ENCODE results near the gene VAV3.

VAV3 gene

DNA sequence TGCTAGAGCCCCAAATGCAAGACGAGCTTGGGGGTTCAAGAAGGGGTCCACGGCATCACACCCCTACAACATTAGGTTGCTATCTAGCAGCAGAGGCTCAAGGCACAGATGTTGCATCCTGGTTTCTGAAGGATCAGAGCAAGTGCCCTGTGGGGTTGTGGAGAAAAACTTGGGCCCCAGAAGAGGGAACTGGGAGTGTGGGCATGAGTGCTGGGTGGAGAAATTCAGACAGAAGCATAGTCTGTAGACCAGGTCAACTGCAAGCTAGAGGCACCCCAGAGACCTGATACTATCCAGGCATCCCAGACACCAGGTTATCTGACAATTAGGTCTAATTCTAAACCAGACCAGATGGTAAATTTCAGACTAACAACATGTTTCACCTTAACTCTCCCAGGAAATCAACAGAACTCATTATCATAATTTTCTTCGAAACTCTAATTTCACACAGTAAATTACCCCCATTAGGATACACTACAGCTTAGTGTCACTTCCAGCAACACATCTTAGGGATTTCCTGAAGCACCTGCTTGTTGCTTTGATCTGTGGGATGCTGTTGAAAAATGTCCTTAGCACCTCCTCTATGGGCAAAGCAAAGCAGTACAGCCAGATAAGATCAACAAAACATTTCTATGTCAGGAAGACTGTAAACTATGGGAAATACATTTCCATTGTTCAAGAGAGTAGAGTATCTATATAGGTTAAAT lies 179.3 kb downstream of the VAV3 start:
- no peak for DNase-seq
- H3K36me3 ChIP-seq (replicated peaks) = no peaks in the 10 kb centered on the region
- TF ChIP-seq, protein P1, sequence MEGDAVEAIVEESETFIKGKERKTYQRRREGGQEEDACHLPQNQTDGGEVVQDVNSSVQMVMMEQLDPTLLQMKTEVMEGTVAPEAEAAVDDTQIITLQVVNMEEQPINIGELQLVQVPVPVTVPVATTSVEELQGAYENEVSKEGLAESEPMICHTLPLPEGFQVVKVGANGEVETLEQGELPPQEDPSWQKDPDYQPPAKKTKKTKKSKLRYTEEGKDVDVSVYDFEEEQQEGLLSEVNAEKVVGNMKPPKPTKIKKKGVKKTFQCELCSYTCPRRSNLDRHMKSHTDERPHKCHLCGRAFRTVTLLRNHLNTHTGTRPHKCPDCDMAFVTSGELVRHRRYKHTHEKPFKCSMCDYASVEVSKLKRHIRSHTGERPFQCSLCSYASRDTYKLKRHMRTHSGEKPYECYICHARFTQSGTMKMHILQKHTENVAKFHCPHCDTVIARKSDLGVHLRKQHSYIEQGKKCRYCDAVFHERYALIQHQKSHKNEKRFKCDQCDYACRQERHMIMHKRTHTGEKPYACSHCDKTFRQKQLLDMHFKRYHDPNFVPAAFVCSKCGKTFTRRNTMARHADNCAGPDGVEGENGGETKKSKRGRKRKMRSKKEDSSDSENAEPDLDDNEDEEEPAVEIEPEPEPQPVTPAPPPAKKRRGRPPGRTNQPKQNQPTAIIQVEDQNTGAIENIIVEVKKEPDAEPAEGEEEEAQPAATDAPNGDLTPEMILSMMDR (IDR thresholded peaks at IDR 0.05; ENCODE audit: low read depth, low read length, missing control alignments) = no peak
- H3K27me3 ChIP-seq (replicated peaks) = no peaks in the 10 kb centered on the region
- H3K27ac ChIP-seq = no peak overlapping the region
- no peak overlapping the region for H3K4me3 ChIP-seq (ENCODE audit: low read depth, low read length)
- in situ Hi-C loops (cut with HindIII; ENCODE audit: low pct_ligation_motif_present, low sequenced_read_pairs) = loop anchor here (25.0 kb wide), 1 partner anchor 352 kb away; no protein-coding TSS in a partner anchor

DNA sequence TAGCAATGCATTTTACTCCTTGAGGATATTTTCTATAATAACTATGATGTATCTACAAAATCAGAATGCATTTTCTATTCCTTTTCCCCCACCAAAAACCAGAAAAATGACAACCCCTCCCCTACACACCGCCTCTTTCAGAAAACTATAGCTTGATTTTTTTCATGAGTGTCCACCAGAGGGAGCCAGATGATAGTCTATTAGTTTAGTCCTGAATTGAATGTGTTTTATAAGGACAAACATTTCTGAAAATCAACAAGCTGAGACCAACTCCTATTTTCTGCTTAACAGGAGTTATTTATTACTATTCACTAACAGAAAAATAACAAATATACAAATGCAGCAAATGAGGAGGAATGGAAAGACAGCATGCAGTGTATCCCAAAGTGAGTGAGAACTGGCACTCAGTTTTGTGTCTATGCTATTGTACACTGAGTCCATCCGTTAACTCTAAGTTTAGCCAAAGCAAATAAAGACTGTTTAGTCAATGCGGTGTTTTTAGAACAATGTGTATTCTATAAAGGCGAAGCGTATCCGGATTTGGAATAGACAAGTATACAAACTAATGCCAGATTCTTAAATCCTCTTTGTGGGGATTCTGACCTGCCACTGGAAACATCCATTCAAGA lies 182.6 kb downstream of the VAV3 start:
- Histone ChIP-seq H3K4me3 (ENCODE audit: low read depth, low read length) (no peak overlapping the region), H3K27me3 (replicated peaks) (no peaks in the 10 kb centered on the region), H3K36me3 (replicated peaks) (no peaks in the 10 kb centered on the region), H3K27ac (no peak overlapping the region)
- DNase-seq = peak; percentile 38
- TF ChIP-seq, protein P1 (IDR thresholded peaks at IDR 0.05; ENCODE audit: low read depth, low read length, missing control alignments) = peak; percentile 54
- in situ Hi-C loops (cut with HindIII; ENCODE audit: low pct_ligation_motif_present, low sequenced_read_pairs) = loop anchor here (25.0 kb wide), 1 partner anchor 355 kb away; no protein-coding TSS in a partner anchor

DNA sequence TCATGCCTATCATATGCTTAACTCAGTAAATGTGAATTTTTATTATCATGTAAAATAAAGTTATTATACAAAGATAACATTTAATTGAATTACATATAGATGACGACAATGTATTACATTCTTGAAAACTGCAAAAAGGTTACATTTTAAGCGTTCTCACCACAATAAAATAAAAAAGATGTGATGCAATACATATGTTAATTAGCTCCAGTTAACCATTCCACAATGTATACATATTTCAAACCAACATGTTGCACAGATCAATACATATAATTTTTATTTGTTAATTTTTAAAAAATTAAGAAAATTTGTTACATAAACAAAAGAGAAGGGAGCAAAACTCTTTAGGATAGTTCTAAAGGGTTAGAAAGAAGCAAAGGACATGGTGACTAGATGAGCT lies 183.7 kb downstream of the VAV3 start:
- no peak for DNase-seq
- Histone ChIP-seq H3K4me3 (ENCODE audit: low read depth, low read length) (no peak overlapping the region), H3K36me3 (replicated peaks) (no peaks in the 10 kb centered on the region), H3K27ac (no peak overlapping the region), H3K27me3 (replicated peaks) (no peaks in the 10 kb centered on the region)
- in situ Hi-C loops (cut with HindIII; ENCODE audit: low pct_ligation_motif_present, low sequenced_read_pairs) = loop anchor here (25.0 kb wide), 1 partner anchor 356 kb away; no protein-coding TSS in a partner anchor
- TF ChIP-seq, protein P1 (IDR thresholded peaks at IDR 0.05; ENCODE audit: low read depth, low read length, missing control alignments) = no peak

DNA sequence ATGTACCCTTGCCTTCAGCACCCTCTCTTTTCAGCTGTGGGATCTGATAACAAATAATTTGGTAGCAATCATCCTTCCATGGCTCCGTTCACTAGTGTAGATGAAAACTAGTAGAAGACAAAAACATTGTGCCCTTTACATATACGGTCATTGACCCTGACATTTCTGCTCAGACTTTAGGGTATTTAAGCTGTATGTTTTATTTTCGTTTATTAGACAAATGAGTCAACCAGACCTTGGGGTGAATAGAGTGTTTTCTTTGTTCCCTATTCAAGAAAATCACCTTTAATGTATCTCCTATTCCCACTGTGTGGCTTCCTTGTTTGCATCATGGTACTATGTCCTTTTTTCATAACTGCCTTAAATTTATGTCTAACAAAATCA lies 187.3 kb downstream of the VAV3 start:
- Histone ChIP-seq H3K36me3 (replicated peaks) (no peaks in the 10 kb centered on the region), H3K27ac (no peak overlapping the region), H3K4me3 (ENCODE audit: low read depth, low read length) (no peak overlapping the region), H3K27me3 (replicated peaks) (no peaks in the 10 kb centered on the region)
- in situ Hi-C loops (cut with HindIII; ENCODE audit: low pct_ligation_motif_present, low sequenced_read_pairs) = loop anchor here (25.0 kb wide), 1 partner anchor 360 kb away; no protein-coding TSS in a partner anchor
- DNase-seq = no peak
- TF ChIP-seq, protein P1 (IDR thresholded peaks at IDR 0.05; ENCODE audit: low read depth, low read length, missing control alignments) = no peak

DNA sequence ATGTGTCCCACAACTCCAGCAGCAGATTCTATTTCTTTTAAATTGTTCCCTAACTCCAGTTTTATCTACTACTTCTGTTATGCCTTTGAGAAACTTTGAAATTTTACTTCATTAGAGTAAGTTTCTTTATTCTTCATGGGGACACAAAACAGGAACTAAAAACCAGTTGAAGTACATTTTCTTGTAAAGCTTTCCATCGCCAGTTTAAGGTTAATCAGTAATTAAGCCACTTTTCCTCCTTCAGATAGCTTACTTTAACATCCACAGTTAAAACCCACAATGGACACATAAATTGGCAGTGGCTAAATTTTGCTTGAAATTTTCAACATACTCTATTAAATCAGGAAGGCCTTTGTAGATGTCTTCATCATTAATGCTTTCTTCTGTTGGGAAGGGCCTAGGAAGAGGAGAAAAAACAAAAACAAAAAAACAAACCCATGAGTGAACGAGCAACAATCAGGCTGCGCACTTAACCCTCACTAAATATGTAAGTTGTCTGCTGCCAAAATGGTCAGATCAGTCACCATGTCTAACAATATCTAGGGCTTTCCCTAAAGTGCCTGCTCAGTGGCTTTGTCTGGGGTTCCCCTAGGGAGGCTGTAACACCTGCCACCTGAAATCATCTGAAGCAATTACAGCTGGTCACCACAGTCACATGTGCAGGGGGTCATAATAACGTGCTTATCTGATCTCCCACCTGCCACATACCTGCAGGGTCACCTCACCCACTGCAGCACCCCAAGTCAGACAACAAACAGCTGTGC lies 187.9 kb downstream of the VAV3 start:
- Histone ChIP-seq H3K36me3 (replicated peaks) (no peaks in the 10 kb centered on the region), H3K27ac (no peak overlapping the region), H3K27me3 (replicated peaks) (no peaks in the 10 kb centered on the region), H3K4me3 (ENCODE audit: low read depth, low read length) (no peak overlapping the region)
- DNase-seq = no peak
- TF ChIP-seq, protein P1 (IDR thresholded peaks at IDR 0.05; ENCODE audit: low read depth, low read length, missing control alignments) = no peak
- in situ Hi-C loops (cut with HindIII; ENCODE audit: low pct_ligation_motif_present, low sequenced_read_pairs) = loop anchor here (25.0 kb wide), 1 partner anchor 360 kb away; no protein-coding TSS in a partner anchor
